Stimulated activated naive CD8-positive, alpha-beta T cell treated with anti-CD3 and anti-CD28 coated beads, Interleukin-15, Interleukin-2, amounts not matched to agents 100 U/mL and 50 U/mL, for 24 hours (primary cell): ENCODE measurements around the gene RSPH9.
"Not testable (repeated sequence)": the region's sequence is repeated elsewhere in the genome, so short reads cannot be mapped to it uniquely, and the experiment has no call there.

Experiments
- ATAC-seq: fragments of 150-1000 bp; cut with Tn5 transposase; one replicate; pipeline ENCODE4 v1.10.0; 2021
- DNase-seq: peaks from one replicate; pipeline ENCODE4 v3.0.0; 2021

RSPH9 gene

GRCh38 chr6:43629104-43629504, 15.7 kb upstream of the RSPH9 start, which contains the start of gene GTPBP2:
TSS of gene GTPBP2 (minus strand) at chr6:43629264. CDS start at chr6:43629162, 102 bp downstream.
- peak; percentile 95 for ATAC-seq

DNA sequence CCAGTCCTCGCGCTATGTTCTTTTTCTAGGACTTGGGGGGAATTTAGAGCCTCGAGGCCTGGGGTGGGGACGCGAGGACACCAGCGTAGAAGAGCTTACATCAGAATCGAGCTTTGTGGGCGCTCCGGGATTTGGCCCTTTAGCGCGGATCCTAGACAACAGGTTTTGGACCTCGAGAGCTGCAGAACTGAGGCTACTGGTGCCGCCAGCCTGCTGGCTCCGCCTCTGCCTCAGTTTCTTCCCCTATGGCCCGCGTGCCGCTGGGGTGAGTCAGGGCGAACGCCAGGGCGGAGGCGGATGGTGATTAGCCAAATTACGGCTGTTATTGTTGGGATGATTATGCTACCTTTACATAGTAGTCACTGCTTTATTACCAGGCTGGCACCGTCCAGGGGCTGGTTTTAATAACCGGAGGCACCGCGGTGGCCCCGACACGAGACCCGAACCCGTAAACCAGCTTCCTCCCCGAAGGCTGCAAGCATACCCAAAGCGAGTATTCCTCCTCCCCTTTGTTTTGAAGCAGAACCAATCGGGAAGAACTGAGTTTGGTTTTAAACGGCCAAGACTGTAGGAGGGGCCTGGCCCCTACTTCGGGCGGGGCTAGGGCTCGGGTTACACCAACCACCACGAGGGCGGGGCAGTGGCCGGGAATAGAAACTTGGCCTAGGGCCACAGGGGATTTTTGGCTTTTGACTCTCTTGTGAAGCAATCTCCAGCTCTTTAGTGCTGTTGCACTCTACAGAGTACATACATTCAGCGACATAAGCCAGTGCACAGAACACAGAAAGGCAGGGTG, 15.1 kb upstream of the RSPH9 start:
- peak; percentile 79 for ATAC-seq

More at GRCh38 chr6:43629104-43629504, 15.7 kb upstream of the RSPH9 start, which contains the start of gene GTPBP2:
- DNase-seq = peak; percentile 97

DNA sequence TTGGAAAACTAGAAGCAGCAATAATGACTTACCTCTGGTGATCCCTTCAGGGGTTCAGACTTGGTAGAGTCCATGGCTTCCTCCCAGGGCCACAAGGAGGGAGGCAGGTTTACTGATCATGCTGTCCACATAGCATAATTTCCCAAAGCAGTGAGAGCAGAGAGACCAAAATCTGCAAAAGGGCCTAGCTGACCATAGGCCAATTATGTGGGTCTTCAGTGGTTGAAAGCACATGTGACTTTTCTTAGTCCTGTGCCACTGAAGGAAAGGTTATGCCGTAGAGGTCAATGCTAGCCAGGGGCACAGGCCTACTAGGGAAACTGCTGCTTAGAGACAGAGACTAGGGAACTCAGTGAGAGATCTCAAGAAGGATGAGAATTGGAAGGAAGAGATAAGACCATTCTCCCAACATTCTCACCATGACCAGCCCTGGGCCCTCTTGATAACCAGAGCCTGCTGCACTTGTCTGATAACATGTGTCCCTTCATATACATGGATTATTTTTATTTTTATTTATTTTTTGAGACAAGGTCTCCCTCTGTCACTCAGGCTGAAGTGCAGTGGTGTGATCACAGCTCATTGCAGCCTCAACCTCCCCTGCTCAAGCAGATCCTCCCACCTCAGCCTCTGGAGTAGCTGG, 13.7 kb upstream of the RSPH9 start:
- no peak for DNase-seq
- ATAC-seq = no peak

More for the DNA sequence above, 15.1 kb upstream of the RSPH9 start:
- peak; percentile 93 for DNase-seq

DNA sequence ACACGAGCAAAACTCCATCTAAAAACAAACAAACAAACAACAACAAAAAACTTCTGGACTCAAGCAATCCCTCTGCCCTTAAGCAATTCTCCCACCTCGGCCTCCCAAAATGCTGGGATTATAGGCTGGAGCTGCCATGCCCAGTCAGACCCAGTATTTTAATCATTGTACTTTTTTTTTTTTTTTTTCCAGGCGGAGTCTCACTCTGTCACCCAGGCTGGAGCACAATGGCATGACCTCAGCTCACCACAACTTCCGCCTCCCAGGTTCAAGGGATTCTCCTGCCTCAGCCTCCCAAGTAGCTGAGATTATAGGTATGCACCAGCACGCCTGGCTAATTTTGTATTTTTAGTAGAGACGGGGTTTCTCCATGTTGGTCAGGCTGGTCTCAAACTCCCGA, 11.8 kb upstream of the RSPH9 start:
- not testable (repeated sequence) for ATAC-seq, DNase-seq

- DNase-seq (no peak), ATAC-seq (no peak)
Measured at GRCh38 chr6:43634702-43635303, 10.0 kb upstream of the RSPH9 start.

DNA sequence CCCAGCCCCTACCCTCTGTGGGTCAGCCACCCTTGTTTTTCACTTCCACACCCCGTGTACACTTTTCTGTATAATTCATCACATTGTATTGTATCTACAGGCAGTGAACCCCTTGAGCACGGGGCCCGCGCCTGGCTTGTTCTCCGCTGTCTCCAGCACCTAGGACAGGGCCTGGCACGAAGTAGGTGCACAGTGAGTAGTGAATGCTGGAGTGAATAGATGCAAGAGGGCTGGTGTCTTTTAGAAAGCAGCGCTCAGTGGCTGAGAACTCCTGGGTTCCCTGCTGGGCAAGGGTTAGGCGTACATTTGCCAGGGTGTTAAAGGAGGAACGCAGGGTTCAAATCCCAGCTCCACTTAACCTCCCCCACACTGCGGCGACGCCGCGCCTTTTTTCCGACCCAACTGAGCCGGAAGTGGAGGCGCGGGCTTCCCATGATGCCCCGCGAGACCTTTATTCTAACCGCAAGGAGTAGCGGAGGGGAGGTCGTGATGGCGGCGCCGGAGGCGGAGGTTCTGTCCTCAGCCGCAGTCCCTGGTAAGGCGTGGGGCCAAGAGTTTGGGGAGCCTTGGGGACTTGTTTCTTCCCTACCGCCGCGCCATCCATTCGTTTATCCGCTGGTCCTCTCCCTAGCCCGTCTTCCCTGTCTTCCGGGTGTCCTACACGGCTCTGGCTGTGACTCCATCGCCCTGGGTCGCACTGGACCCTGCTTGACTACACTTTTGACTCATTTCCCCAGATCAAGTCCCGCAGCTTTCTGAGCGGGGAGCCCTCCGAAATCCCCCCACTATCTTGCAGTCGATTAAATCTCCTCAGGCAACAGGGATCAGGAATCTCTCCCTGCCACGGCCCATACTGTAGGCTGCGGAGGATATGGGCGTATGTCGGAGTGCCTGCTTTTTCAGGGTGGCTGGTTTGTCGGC, 9.2 kb upstream of the RSPH9 start, which contains the start of gene MAD2L1BP:
TSS of gene MAD2L1BP (plus strand) at position 454 of the 921 bp plus-strand sequence. CDS start at position 490, 36 bp downstream.
- ATAC-seq (peak; percentile 87), DNase-seq (peak; percentile 92)

GRCh38 chr6:43636308-43636659, 8.6 kb upstream of the RSPH9 start:
- no peak for DNase-seq
- ATAC-seq = no peak

- ATAC-seq (no peak), DNase-seq (no peak)
Measured at GRCh38 chr6:43639984-43640800, 4.6 kb upstream of the RSPH9 start.

GRCh38 chr6:43645613-43645964, 753 bp downstream of the RSPH9 start:
- ATAC-seq = no peak
- no peak for DNase-seq

DNA sequence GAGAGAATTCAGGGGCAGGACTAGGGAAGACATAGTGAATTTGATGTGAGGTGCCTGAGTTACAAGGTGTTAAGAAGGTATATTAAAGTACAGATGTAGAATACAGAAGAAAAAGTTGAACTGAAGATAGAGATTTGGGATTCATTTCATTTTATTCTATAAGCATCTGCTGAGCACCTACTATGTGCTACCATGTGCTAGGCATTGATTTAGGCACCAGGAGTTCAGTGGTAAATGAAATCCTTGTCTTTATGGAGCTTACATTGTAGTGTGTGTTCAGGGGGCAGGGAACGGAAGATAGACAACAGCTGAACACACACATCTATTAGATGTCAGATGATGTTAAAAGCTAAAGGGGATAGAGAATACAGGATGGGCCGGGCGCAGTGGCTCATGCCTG, 2.8 kb downstream of the RSPH9 start:
- ATAC-seq = no peak
- no peak for DNase-seq

DNA sequence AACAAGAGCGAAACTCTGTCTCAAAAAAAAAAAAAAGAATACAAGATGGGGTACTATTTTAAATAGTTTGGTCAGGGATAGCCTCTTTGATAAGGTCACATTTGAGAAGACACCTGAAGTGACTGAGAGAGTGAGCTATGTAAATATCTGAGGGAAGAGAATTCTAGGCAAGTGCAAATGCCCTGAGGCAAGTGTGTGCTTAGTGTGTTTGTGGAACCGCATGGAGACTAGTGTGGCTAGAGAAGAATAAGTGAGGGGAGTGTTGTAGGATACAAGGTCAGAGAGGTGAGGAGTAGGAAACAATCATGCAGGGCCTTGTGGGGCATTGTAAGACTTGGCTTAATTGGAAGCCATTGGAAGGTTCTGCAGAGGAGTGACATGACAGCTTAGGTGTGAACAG, 3.4 kb downstream of the RSPH9 start:
- ATAC-seq = no peak
- DNase-seq = no peak

- not testable (repeated sequence) for ATAC-seq
Measured at GRCh38 chr6:43652822-43653221, 8.0 kb downstream of the RSPH9 start.

GRCh38 chr6:43657221-43657802, 12.5 kb downstream of the RSPH9 start:
- ATAC-seq = no peak

More at GRCh38 chr6:43652822-43653221, 8.0 kb downstream of the RSPH9 start:
- DNase-seq = not testable (repeated sequence)

GRCh38 chr6:43658161-43658560, 13.3 kb downstream of the RSPH9 start:
- ATAC-seq = no peak

More at GRCh38 chr6:43657221-43657802, 12.5 kb downstream of the RSPH9 start:
- no peak for DNase-seq

GRCh38 chr6:43662948-43663347, 18.1 kb downstream of the RSPH9 start:
- DNase-seq, ATAC-seq: not testable (repeated sequence)

More at GRCh38 chr6:43658161-43658560, 13.3 kb downstream of the RSPH9 start:
- DNase-seq = no peak

- DNase-seq = no peak
Measured at GRCh38 chr6:43665376-43665775, 20.5 kb downstream of the RSPH9 start.

GRCh38 chr6:43666196-43666920, 21.5 kb downstream of the RSPH9 start:
- ATAC-seq = no peak

More at GRCh38 chr6:43665376-43665775, 20.5 kb downstream of the RSPH9 start:
- no peak for ATAC-seq

GRCh38 chr6:43667245-43668150, 22.7 kb downstream of the RSPH9 start:
- peak; percentile 44 for ATAC-seq
- peak; percentile 90 for DNase-seq

More at GRCh38 chr6:43666196-43666920, 21.5 kb downstream of the RSPH9 start:
- DNase-seq = no peak
